GM21717 (cell line): ENCODE measurements around the gene UBE2I.

Experiments
- ATAC-seq: cut with Tn5 transposase; IDR thresholded peaks from one replicate; pipeline ENCODE4 v1.9.1; 2021; ENCODE audit warnings: mild to moderate bottlenecking, moderate library complexity; ENCODE audit not compliant: unreplicated experiment

The UBE2I gene

DNA sequence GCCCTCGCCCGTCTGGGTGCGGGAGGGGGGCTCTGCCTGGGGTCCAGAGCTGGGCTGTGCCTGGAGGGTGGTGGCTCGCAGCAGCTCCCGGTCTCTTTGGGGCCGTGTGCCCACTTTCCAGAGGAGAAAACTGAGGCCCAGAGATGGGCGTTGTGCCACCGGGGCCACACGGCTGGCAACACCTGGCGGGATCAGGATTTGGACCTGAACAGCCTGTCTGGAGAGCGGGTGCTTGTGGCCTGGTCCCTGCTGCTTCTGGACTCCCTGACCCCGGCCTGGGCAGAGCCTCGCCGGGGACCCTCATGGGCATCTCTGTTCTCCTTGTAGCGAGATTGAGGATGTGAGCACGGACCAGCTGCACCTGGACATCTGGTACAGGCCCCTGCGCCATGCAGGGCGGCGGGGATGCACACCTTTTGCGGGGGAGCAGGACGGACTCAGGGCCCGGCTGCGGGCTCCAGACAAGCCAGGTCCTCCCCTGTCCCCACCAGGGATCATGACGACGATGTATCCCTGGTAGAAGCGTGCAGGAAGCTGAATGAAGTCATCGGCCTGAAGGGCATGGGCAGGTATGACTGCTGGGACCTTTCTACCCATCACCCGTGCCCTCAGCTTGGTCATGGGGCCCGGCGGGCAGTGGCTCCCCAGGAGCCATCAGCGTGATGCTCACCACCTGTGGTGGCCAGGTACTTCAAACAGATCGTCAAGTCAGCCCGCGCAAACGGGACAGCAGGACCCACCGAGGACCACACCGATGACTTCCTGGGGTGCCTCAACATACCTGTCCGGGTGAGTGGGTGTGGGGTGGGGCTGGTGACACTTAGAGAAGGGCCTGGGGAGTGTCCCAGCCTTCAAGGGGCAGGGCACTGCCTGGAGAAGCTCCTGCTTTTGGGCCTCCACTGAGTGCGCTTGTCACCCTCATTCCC is 32.3 kb downstream of the UBE2I start:
- ATAC-seq: no peak

DNA sequence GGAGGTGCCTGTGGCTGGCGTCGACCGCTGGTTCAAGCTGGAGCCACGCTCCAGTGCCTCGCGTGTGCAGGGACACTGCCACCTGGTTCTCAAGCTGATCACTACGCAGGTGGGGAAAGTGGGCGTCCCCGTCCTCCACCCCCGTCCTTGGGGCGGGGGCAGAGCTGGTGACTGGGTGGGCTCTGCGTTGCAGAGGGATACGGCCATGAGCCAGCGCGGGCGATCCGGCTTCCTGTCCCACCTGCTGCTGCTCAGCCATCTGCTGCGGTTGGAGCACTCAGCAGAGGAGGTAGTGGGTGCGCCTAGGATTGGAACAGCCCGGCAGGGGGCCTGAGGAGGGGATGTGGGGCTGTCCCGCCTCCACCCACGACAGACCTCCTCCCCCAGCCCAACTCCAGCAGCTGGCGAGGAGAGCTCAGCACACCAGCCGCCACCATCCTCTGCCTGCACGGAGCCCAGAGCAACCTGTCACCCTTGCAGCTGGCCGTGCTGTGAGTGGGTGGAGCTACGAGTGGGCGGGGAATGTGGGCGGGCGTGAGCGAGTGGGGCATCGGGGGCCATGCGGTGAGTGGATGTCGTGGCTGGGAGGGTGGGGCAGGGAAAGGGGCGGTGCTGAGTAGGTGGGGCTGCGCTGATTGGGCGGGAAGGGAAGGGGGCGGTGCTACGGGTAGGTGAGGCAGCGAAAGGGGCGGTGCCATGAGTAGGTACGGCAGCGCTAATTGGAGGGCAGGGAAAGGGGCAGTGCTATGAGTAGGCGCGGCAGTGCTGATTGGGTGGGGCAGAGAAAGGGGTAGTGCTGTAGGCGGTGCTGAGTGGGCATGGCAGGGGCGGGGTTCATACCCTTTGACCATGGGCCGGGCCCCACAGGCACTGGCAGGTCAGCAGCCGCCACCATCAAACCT is 33.3 kb downstream of the UBE2I start:
- ATAC-seq: peak; percentile 69

DNA sequence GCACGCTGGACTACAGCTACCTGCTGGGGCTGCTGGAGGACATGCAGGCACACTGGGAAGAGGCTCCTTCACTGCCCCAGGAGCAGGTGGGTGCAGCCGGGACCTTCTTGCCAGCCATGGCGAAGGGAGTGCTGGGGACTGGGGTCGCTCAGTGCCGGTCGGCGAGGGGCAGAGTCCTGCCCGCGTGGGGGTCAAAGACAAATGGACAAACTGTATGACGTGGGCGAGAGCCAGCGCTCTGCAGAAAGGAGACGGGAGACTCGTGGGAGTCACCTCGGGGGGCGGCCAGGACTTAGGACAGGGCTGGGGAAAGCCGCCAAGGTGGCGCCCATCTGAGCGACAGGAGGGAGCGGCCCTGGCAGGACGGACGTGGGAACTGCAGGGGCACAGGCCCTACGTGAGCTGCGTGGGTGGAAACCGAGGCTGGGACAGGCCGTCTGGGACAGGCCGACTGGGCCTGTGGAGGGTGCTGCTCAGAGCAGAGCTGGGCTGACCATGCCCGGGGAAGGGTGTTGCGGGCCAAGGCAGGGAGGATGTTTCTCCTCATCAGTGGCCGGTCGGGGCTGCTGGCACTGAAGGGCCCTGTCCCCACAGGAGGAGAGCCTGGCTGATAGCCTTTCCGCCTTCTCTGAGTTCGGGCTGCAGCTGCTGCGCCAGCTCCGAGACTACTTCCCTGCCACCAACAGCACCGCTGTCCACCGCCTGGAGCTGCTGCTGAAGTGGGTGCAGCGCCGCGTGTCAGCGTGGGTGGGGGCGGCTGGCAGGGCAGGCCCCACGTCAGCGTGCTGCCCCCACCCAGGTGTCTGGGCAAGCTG is 34.2 kb downstream of the UBE2I start:
- ATAC-seq: no peak

DNA sequence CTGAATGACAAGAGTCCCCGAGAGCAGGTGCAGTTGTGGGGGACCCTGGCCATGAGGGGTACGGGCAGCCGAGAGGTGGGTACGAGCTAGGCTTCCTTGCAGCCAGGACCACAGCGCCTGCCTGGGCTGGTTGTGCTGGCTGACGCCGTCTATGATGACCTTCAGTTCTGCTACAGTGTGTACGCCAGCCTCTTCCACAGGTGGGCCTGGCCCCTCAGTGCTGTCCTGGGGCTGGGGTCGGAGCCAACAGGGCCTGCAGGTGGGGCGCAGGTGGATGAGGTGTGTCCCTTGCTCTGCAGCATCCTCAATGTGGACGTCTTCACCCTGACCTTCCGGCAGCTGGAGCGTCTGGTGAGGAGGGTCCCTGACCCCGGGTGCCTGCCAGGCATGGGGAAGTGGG is 35.1 kb downstream of the UBE2I start:
- no peak for ATAC-seq

DNA sequence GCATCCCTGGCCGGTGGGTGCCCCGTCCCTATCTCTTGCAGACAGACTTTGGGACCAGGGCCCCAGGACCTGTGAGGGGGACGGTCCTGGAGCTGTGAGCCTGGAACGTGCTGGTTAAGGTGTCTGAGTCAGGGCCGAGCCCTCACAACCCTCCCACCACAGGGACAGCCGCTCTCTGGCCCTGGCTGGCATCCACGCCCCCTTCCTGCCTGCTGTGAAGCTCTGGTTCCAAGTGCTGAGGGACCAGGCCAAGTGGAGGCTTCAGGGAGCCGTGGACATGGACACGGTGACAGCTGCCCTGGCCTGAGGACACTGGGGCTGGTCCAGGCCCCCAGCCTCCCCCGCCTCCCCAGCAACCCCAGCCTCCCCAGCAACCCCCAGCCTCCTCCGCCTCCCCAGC is 35.7 kb downstream of the UBE2I start:
- ATAC-seq: no peak

DNA sequence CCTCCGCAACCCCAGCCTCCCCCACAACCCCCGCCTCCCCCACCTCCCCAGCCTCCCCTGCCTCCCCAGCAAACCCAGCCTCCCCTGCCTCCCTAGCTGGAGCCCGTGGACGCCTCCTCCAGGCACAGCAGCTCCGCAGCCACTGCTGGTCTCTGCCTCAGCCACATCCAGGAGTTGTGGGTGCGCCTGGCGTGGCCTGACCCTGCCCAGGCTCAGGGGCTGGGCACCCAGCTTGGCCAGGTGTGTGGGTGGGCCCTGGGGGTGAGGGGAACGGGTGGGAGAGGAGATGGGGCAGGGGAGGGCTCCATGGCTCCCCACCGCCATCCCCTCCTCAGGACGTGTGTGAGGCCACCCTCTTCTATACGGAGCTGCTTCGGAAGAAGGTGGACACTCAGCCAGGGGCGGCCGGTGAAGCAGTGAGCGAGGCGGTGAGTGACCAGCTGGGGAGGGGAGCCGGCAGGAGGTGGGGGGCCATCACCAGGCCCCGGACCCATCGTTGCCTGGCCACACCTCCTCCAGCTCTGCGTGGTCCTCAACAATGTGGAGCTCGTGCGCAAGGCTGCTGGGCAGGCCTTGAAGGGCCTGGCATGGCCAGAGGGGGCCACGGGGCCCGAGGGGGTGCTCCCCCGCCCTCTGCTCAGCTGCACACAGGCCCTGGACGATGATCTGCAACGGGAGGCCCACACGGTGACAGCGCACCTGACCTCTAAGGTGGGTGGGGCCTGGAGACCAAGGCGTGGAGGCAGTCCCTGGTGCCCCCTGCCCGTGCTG is 36.4 kb downstream of the UBE2I start:
- ATAC-seq: no peak

DNA sequence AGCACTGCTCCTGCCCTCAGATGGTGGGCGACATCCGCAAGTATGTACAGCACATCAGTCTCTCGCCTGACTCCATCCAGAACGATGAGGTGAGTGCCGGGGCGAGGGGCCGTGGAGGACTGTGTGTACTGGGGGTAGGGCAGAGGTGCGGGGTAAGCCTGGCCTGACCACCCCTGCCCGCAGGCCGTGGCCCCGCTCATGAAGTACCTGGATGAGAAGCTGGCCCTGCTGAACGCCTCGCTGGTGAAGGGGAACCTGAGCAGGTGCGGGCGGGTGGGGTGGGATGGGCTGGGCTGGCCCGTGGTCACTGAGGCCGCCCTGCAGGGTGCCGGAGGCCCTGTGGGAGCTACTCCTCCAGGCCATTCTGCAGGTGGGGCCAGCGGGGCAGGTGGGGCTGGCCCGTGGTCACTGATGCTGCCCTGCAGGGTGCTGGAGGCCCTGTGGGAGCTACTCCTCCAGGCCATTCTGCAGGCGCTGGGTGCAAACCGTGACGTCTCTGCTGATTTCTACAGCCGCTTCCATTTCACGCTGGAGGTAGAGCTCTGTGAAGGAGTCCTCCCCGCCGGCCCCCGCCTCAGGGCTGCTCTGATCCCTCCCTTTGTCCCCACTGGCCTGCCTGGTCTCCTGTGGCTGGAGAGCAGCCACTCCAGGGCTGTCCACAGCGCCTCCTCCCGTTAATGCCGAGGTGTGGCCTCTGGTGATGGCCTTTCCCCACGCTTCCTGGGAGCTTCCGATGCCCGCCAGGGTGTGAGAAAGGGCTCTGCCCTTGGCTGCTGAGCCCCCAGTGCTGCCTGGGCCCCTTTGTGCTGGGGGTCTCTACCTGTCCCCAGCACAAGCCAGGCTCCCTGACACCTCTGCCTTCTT is 37.2 kb downstream of the UBE2I start:
- no peak for ATAC-seq

DNA sequence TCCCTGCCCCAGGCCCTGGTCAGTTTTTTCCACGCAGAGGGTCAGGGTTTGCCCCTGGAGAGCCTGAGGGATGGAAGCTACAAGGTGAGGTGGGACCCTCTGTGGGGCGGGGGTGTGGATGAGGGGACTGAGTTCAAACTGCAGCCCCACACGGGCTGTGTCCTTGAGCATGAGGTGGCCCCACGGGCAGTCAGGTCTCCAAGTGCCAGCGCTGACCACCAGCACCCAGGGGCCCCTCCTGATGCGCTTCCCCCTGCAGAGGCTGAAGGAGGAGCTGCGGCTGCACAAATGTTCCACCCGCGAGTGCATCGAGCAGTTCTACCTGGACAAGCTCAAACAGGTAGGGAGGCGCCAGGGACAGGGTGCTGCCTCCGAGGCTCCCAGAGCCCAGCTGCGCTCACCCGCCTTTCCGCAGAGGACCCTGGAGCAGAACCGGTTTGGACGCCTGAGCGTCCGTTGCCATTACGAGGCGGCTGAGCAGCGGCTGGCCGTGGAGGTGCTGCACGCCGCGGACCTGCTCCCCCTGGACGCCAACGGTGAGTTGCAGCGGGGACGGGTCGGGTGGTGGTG is 37.9 kb downstream of the UBE2I start:
- no peak for ATAC-seq

DNA sequence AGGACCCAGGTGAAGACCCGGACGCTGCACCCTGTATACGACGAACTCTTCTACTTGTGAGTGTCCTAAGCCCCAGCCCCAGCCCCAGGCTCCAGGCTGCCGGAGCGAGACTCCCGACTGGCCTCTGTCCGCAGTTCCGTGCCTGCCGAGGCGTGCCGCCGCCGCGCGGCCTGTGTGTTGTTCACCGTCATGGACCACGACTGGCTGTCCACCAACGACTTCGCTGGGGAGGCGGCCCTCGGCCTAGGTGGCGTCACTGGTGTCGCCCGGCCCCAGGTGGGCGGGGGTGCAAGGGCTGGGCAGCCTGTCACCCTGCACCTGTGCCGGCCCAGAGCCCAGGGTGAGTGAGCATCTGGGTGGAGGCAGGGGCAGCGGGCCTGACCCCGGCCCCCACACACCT is 38.5 kb downstream of the UBE2I start:
- ATAC-seq: no peak

DNA sequence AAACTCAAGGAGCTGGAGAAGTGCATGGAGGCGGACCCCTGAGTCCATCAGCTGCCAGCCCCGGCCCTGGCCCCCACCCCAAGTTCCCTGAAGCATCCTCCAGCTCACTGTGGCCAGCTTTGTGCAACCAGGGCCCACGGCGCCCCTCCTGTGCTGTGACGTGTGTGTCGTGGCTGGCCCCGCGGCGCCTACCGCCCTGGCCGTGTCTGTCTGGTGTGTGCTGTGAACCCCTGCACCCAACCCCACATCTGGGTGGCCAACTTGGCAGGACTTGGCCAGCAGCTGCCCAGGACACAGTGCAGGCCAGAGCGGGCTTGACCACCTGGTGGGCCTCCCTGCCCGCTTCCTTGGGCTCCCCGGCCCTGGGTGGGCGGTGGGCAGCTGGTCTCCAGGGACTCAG is 39.0 kb downstream of the UBE2I start:
- ATAC-seq: no peak

DNA sequence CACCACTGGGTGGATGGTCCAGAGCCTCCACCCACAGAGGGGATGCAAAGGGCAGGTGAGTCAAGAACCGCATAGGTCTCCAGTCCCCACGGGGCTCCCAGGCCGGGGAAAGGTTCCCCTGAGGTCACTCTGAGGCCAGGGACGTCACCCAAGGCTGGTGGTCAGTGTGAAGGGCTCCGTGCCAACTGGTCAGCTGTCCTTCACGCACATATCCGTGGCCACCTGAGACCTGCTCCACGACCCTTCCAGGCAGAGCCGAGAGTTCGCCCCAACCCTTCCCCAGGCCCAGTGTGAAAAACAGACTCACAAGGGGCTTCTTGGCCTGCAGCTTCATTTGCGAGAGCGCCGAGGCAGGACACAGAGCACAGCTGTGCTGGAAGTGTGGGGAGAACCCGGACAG is 39.5 kb downstream of the UBE2I start:
- ATAC-seq: no peak

DNA sequence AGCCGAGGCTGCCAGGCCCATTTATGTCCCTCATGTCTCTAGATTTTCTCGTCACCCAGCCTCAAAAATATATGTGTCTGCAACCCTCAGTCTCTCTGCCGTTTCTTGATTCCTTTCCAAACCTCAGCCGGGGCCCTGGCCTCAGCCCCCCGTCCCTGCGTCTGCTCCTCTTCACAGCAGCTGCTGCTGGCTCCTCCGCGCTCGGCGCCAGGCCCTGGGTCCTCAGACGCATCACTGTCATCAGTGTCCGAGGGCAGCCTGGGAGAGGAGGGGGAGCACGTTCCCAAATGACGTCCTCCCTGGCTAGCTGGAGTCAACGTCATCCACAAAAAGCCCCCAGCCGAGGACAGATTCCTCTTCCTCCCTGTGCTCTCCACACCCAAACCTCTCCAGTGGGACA is 39.9 kb downstream of the UBE2I start:
- no peak for ATAC-seq

DNA sequence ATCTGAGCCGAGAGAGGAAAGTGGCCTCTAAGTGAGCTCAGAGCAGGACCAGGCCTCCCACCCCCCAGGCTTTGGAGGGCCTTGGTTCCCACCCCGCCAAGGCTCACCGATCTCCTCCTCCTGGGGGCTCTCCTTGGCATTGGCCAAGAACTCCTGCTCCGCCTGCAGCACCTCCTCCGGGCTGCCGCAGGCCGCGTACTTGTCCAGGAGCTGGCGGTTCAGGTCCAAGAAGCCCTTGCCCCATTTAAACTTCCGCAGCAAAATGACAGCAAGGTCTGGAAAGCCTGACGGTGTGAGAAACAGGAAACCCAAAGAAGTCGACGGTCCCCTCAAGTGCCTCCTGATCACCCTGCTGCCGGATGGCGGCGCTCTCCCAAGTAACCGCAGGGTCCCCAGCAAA is 40.5 kb downstream of the UBE2I start:
- no peak for ATAC-seq

DNA sequence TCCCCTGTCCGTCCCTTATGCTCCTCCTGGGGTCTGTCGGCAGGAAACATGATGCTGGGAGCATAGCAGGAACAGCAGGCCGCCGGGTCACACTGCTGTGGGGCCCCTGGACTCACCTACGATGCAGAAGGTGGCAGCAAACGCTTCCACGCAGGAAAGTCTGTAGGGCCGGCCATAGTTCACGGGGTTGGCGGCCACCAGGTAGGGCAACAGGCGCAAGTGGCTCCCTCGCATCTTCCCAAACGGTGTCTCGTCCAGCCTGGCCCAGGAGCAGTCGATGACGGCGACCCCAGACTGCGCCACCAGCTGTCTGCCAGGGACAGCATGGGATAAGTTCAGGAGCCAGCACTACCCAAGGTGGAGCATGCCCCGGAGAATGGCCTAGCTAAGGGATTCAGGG is 41.3 kb downstream of the UBE2I start:
- ATAC-seq: no peak

DNA sequence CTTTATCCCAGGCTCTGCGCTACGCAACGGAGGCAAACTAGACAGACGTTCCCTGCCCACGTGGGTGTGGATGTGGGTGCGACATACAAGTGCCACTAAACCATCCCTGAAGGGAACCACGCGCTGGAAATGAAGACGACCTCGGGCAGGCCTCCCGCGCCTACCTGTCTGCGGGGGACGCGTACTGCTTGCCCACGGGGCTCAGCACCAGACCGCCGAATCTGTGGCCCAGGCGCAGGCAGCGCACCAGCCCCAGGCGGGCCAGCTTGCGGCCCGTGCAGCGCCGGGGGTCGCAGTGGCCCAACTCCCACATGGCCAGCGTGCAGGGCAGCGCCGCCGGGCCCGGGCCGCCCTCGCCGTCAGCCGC is 41.8 kb downstream of the UBE2I start:
- ATAC-seq: peak; percentile 9

DNA sequence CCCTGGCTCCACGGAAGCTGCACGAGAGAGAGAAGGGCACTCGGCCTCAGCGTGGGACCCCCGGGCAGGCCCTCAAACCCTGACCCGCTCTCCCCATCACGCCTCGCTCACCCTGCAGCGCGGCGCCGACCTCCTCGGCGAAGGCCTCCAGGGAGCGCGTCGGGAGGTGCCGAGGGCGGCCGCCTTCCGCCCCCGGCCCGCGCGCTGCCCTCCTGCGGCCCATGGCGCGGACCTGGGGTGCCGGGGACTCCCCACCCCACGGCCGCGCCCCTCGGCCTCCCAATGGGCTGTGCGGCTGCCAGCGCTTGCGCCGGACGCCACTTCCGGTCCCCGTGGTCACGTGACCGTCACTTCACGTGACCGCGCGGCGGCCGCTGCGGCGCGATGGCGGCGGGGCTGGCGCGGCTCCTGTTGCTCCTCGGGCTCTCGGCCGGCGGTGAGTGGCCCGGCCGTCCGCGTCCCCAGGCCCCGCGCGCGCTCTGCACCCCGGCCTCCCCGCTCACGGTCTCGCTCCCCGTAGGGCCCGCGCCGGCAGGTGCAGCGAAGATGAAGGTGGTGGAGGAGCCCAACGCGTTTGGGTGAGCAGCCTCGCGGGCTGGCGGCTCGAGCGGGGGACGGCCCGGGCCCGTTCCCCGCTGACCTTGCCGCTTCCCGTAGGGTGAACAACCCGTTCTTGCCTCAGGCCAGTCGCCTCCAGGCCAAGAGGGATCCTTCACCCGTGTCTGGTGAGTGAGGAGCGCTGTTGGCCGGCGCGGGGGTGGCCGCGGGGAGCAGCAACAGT is 42.3 kb downstream of the UBE2I start, which contains the start of the genes GNPTG and TSR3:
GNPTG (plus strand) TSS at position 350 of the 781 bp plus-strand sequence; CDS start at position 385, 35 bp downstream.
TSR3 (minus strand) TSS at position 297 of the 781 bp plus-strand sequence; CDS start at position 223, 74 bp downstream.
- ATAC-seq: peak; percentile 41

DNA sequence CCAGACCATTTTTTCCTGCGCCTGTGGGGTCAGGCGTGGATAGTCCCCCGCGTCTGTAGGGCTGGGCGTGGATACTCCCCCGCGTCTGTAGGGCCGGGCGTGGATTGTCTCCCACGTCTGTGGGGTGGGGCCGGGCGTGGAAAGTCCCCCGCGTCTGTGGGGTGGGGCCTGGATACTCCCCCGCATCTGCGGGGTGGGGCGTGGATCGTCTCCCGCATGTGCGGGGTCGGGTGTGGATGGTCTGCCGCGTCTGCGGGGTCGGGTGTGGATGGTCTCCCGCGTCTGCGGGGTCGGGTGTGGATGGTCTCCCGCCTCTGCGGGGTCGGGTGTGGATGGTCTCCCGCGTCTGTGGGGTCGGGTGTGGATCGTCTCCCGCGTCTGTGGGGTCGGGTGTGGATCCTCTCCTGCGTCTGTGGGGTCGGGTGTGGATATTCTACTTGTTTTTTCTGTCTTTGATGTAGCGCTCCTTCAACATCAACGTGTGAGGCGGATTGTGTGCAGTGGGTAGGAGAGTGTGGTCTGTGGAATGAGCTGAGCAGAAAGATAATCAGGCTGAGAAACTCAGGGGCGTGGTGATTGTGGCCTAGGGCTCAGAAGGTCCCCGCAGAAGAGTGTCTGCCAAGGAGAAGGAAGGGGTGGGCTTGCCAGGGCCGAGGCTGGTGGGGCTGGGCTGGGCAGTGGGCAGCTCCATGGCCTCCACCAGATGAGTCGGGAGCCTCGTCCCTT is 45.5 kb downstream of the UBE2I start:
- no peak for ATAC-seq
